Measurements from ENCODE around the gene KCNJ10.

The KCNJ10 gene

DNA sequence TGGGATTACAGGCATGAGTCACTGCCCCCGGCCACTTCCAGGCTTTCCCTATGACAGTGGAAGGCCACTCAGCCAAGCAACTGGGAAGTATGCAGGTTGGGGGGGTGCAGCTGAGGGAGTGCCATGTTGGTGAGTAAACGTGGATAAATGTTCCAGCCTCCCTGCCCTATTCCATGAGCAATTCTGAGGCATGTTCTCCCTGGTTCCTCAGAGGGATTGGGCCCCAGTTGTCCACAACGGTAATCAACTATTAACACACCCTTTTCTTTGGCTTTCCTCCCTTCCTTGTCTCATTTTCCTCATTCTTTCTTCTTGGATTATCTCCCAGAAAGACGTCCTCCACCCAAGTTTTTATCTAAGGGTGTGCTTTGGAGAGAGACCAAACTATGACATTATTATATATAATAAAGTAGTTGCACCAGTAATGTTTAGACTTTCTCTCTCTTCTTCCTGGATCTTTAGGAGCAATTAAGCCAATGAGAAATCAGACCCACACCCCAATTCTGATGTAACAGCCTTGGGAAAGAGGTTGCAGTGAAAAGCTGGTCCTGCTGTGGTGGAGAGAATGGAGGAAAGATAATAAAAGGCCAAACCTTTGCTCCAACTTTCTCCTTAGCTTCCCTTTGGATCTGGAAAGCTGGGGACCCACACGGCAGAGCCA lies 109.1 kb downstream of the KCNJ10 start:
- H3K9me3 ChIP-seq (ENCODE audit: severe bottlenecking): no peaks in the 10 kb centered on the region
- no peaks in the 10 kb centered on the region for H3K36me3 ChIP-seq
- no peak for TF ChIP-seq CTCF (IDR thresholded peaks at IDR 0.05; ENCODE audit: low read depth, low read length)
- H3K27me3 ChIP-seq (ENCODE audit: insufficient read depth, low read depth, severe bottlenecking): no peaks in the 10 kb centered on the region
- H3K4me3 ChIP-seq (ENCODE audit: low read depth, low read length): no peak overlapping the region
- no peak for DNase-seq
- H3K27ac ChIP-seq: no peak overlapping the region

GRCh38 chr1:159959451-159959850 lies 110.5 kb downstream of the KCNJ10 start:
- no peaks in the 10 kb centered on the region for H3K9me3 ChIP-seq (ENCODE audit: severe bottlenecking)
- DNase-seq: no peak
- TF ChIP-seq CTCF (IDR thresholded peaks at IDR 0.05; ENCODE audit: low read depth, low read length): no peak

DNA sequence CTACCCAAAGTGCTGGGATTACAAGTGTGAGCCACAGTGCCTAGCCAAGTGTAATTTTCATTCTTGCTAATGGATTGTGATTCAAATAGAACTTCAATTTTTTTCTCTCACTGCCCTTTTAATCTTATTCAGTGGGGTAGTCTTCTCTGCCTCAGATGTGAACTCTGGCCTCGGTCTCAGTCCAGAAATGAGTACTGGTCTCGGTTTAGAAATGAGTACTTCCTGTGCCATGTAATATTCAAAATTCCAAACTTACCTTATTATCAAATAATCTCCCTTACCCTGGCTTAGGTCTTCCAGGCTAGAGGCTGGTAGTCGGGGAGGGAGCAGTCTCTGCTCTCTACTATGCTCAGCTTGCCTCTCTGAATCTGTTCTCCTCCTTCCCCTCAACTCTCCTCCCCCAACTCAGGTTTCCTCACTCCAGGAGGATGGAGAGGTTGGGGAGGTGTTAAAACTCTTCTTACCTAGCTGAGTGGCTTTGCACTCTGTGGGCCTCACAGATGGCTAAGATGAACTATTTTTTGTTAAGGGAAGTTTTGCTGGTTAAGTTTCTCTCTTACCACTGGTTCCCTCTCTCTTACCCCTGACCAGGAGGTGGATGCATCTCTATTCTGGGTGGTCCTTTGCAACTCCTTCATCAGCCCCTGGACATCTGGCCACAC lies 111.1 kb downstream of the KCNJ10 start:
- H3K27ac ChIP-seq: no peak overlapping the region
- H3K9me3 ChIP-seq (ENCODE audit: severe bottlenecking): no peaks in the 10 kb centered on the region
- DNase-seq: no peak
- H3K36me3 ChIP-seq: no peaks in the 10 kb centered on the region
- no peak for TF ChIP-seq CTCF (IDR thresholded peaks at IDR 0.05; ENCODE audit: low read depth, low read length)
- H3K27me3 ChIP-seq (ENCODE audit: insufficient read depth, low read depth, severe bottlenecking): no peaks in the 10 kb centered on the region
- no peak overlapping the region for H3K4me3 ChIP-seq (ENCODE audit: low read depth, low read length)

More at GRCh38 chr1:159959451-159959850, 110.5 kb downstream of the KCNJ10 start:
- Histone ChIP-seq H3K4me3 (ENCODE audit: low read depth, low read length) (no peak overlapping the region), H3K36me3 (no peaks in the 10 kb centered on the region), H3K27me3 (ENCODE audit: insufficient read depth, low read depth, severe bottlenecking) (no peaks in the 10 kb centered on the region), H3K27ac (no peak overlapping the region)

GRCh38 chr1:159957824-159958268 lies 112.1 kb downstream of the KCNJ10 start:
- H3K27me3 ChIP-seq (ENCODE audit: insufficient read depth, low read depth, severe bottlenecking): no peaks in the 10 kb centered on the region
- H3K36me3 ChIP-seq: no peaks in the 10 kb centered on the region
- no peaks in the 10 kb centered on the region for H3K9me3 ChIP-seq (ENCODE audit: severe bottlenecking)
- no peak for DNase-seq
- no peak overlapping the region for H3K27ac ChIP-seq
- no peak overlapping the region for H3K4me3 ChIP-seq (ENCODE audit: low read depth, low read length)
- TF ChIP-seq CTCF (IDR thresholded peaks at IDR 0.05; ENCODE audit: low read depth, low read length): no peak

DNA sequence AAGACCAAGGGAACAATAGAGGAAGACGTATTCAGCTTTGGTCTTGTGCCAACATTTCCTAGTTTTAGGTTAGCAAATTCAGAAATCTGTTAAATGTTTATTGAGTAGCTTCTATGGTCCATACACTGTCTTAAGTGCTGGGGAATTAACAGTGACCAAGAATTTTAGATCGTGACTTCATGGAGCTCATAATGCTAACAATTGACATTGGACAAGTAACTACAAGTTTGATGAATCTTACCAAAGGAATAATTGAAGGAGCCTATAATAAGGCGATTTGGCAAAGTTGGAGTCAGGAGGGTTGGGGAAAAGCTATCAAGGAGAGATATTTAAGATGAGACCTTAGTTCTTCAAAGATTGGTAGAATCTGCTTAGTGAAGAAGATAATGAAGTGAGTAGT lies 114.5 kb downstream of the KCNJ10 start:
- no peak overlapping the region for H3K4me3 ChIP-seq (ENCODE audit: low read depth, low read length)
- no peaks in the 10 kb centered on the region for H3K27me3 ChIP-seq (ENCODE audit: insufficient read depth, low read depth, severe bottlenecking)
- no peaks in the 10 kb centered on the region for H3K9me3 ChIP-seq (ENCODE audit: severe bottlenecking)
- TF ChIP-seq CTCF (IDR thresholded peaks at IDR 0.05; ENCODE audit: low read depth, low read length): no peak
- no peak for DNase-seq
- H3K27ac ChIP-seq: no peak overlapping the region
- no peaks in the 10 kb centered on the region for H3K36me3 ChIP-seq

Data from WERI-Rb-1 (cell line).